ENCODE data around the gene ZNF74. TPM values are rescaled to one million over a fixed set of nuclear protein-coding genes. Genes with fewer than 3 reads are reported as not detected.
A peak's percentile ranks its signal among the peaks of the same experiment; 100 is the strongest.

ZNF74 gene
- total and polyA plus RNA-seq, 2 donors (not counting 1 experiment from before 2014, with no cell fraction given): 2.5 to 13.0 TPM

DNA sequence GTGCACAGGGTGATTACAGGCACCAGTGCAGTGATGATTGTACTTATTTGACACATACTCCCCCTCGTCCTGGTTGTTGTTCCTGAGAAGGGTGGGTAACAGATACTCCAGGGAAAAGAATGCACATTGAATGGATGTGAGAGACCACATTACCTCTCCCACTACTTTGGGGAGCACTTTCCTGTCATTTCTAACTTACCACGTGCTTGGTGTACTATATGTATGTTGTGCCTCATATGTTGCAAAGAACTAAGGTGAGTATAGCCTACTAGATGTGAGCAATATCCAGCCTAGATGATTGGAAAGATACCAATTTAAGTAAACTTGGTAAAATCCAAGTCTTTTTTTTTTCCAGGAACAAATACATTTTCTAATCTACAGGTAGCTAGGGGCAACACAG is 58.0 kb downstream of the ZNF74 start:
- Histone ChIP-seq H4K20me1 (ENCODE audit: control insufficient read depth, extremely low read depth, insufficient read depth, low read length) (no peaks in the 10 kb centered on the region), H3K79me2 (ENCODE audit: control insufficient read depth, insufficient read depth, low read length) (no peaks in the 10 kb centered on the region), H3K36me3 (ENCODE audit: control insufficient read depth, insufficient read depth, low read length) (no peaks in the 10 kb centered on the region), H3K4me3 (replicated peaks in 1 of 4; ENCODE audit: control extremely low read depth in 1 of 4, insufficient read depth in 1 of 4, low read depth in 3 of 4, low read length in 4 of 4) (no peak overlapping the region), H3K9ac (ENCODE audit: insufficient read depth, low read length) (no peak overlapping the region), H3K9me3 (ENCODE audit: control insufficient read depth, insufficient read depth, low read depth, low read length) (no peaks in the 10 kb centered on the region), H3K27me3 (ENCODE audit: control insufficient read depth, insufficient read depth, low read length) (no peaks in the 10 kb centered on the region), H3K27ac (ENCODE audit: insufficient read depth, low read length) (no peak overlapping the region), H2AFZ (ENCODE audit: low read length) (no peak overlapping the region), H3K4me2 (ENCODE audit: extremely low read depth, insufficient read depth, low read length) (no peak overlapping the region), H3K4me1 (ENCODE audit: control insufficient read depth, extremely low read depth, insufficient read depth, low read length) (no peaks in the 10 kb centered on the region)
- no peak for TF ChIP-seq EZH2 (IDR thresholded peaks at IDR 0.05; ENCODE audit: low read length, missing control alignments)
- TF ChIP-seq, protein P1, sequence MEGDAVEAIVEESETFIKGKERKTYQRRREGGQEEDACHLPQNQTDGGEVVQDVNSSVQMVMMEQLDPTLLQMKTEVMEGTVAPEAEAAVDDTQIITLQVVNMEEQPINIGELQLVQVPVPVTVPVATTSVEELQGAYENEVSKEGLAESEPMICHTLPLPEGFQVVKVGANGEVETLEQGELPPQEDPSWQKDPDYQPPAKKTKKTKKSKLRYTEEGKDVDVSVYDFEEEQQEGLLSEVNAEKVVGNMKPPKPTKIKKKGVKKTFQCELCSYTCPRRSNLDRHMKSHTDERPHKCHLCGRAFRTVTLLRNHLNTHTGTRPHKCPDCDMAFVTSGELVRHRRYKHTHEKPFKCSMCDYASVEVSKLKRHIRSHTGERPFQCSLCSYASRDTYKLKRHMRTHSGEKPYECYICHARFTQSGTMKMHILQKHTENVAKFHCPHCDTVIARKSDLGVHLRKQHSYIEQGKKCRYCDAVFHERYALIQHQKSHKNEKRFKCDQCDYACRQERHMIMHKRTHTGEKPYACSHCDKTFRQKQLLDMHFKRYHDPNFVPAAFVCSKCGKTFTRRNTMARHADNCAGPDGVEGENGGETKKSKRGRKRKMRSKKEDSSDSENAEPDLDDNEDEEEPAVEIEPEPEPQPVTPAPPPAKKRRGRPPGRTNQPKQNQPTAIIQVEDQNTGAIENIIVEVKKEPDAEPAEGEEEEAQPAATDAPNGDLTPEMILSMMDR (conservative IDR thresholded peaks at IDR 0.05 in 1 of 2, IDR thresholded peaks at IDR 0.05 in 1 of 2; ENCODE audit: low read depth in 1 of 2, low read length in 2 of 2): no peak
- no peak for DNase-seq (ENCODE audit: low read depth in 2 of 2)

DNA sequence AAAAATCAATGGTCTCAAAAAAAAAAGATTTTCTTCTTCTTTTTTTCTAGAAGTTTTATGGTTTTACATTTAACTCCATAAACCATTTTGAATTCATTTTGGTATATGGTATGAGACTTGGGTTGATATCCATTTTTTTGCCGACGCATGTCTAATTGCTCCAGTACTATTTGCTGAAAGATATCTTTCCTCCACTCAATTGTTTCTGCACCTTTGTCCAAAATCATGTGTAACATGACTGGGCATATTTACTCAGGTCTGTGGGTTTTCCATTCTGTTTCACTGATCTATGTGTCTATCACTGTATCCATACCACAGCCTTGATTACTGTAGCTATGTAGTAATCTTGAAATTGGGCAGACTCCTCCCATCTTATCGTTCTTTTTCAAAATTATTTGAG is 59.3 kb downstream of the ZNF74 start:
- H3K36me3 ChIP-seq (ENCODE audit: control insufficient read depth, insufficient read depth, low read length): no peaks in the 10 kb centered on the region
- no peak overlapping the region for H3K4me3 ChIP-seq (replicated peaks in 1 of 4; ENCODE audit: control extremely low read depth in 1 of 4, insufficient read depth in 1 of 4, low read depth in 3 of 4, low read length in 4 of 4)
- no peaks in the 10 kb centered on the region for H3K79me2 ChIP-seq (ENCODE audit: control insufficient read depth, insufficient read depth, low read length)
- H2AFZ ChIP-seq (ENCODE audit: low read length): no peak overlapping the region
- no peaks in the 10 kb centered on the region for H3K27me3 ChIP-seq (ENCODE audit: control insufficient read depth, insufficient read depth, low read length)
- no peak for TF ChIP-seq EZH2 (IDR thresholded peaks at IDR 0.05; ENCODE audit: low read length, missing control alignments)
- TF ChIP-seq, protein P1 (conservative IDR thresholded peaks at IDR 0.05 in 1 of 2, IDR thresholded peaks at IDR 0.05 in 1 of 2; ENCODE audit: low read depth in 1 of 2, low read length in 2 of 2): no peak
- no peak overlapping the region for H3K4me2 ChIP-seq (ENCODE audit: extremely low read depth, insufficient read depth, low read length)
- no peaks in the 10 kb centered on the region for H4K20me1 ChIP-seq (ENCODE audit: control insufficient read depth, extremely low read depth, insufficient read depth, low read length)
- no peaks in the 10 kb centered on the region for H3K4me1 ChIP-seq (ENCODE audit: control insufficient read depth, extremely low read depth, insufficient read depth, low read length)
- DNase-seq (ENCODE audit: low read depth in 2 of 2): no peak
- no peak overlapping the region for H3K27ac ChIP-seq (ENCODE audit: insufficient read depth, low read length)
- no peak overlapping the region for H3K9ac ChIP-seq (ENCODE audit: insufficient read depth, low read length)
- H3K9me3 ChIP-seq (ENCODE audit: control insufficient read depth, insufficient read depth, low read depth, low read length): no peaks in the 10 kb centered on the region

DNA sequence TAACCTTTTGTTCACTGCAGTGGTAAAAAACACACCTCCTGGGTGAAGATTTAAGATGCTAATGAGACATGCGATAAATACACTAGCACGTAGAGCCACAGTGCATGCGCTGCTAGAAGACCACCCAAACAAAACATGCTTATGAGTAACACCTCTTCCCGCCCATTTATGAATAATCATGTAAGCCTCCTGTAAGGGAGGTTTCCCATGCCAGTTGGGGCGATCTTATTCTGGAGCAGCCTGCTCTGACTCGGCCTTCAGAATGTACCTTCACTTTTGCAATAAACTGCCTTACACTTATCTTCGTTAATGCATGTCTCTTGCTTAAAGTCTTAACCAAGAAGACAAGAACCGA is 61.7 kb downstream of the ZNF74 start:
- H3K9ac ChIP-seq (ENCODE audit: insufficient read depth, low read length): no peak overlapping the region
- no peaks in the 10 kb centered on the region for H3K4me1 ChIP-seq (ENCODE audit: control insufficient read depth, extremely low read depth, insufficient read depth, low read length)
- H3K27me3 ChIP-seq (ENCODE audit: control insufficient read depth, insufficient read depth, low read length): no peaks in the 10 kb centered on the region
- H3K4me2 ChIP-seq (ENCODE audit: extremely low read depth, insufficient read depth, low read length): no peak overlapping the region
- no peaks in the 10 kb centered on the region for H3K79me2 ChIP-seq (ENCODE audit: control insufficient read depth, insufficient read depth, low read length)
- H3K36me3 ChIP-seq (ENCODE audit: control insufficient read depth, insufficient read depth, low read length): no peaks in the 10 kb centered on the region
- DNase-seq (ENCODE audit: low read depth in 2 of 2): peak in 1 of 2 donors; percentile 51
- H3K9me3 ChIP-seq (ENCODE audit: control insufficient read depth, insufficient read depth, low read depth, low read length): no peaks in the 10 kb centered on the region
- H3K4me3 ChIP-seq (replicated peaks in 1 of 4; ENCODE audit: control extremely low read depth in 1 of 4, insufficient read depth in 1 of 4, low read depth in 3 of 4, low read length in 4 of 4): no peak overlapping the region
- H4K20me1 ChIP-seq (ENCODE audit: control insufficient read depth, extremely low read depth, insufficient read depth, low read length): no peaks in the 10 kb centered on the region
- TF ChIP-seq, protein P1 (conservative IDR thresholded peaks at IDR 0.05 in 1 of 2, IDR thresholded peaks at IDR 0.05 in 1 of 2; ENCODE audit: low read depth in 1 of 2, low read length in 2 of 2): no peak
- no peak for TF ChIP-seq EZH2 (IDR thresholded peaks at IDR 0.05; ENCODE audit: low read length, missing control alignments)
- no peak overlapping the region for H2AFZ ChIP-seq (ENCODE audit: low read length)
- no peak overlapping the region for H3K27ac ChIP-seq (ENCODE audit: insufficient read depth, low read length)

Data from fibroblast of lung (primary cell).